Erythroblast (primary cell): ENCODE results near the gene CYP27C1.
"Not testable (repeated sequence)": the region's sequence is repeated elsewhere in the genome, so short reads cannot be mapped to it uniquely, and the experiment has no call there.

Source experiments
- DNase-seq, 2 experiments: peaks; one replicate each; lab custom pipeline; 2025; lab: John Stamatoyannopoulos, UW
- GATA1 ChIP-seq: IDR thresholded peaks from 2 replicates; pipeline ENCODE4 v1.6.1; 2011; ENCODE audit warnings: low read depth, mild to moderate bottlenecking, control low read depth, low read length, moderate library complexity
- POLR2A ChIP-seq: IDR thresholded peaks from 2 replicates; pipeline ENCODE4 v1.6.1; 2011; ENCODE audit warnings: mild to moderate bottlenecking, low read length

Gene CYP27C1

GRCh38 chr2:127229555-127229954, 9.5 kb upstream of the CYP27C1 start:
- TF ChIP-seq GATA1 (no peak), POLR2A (no peak)
- DNase-seq = no peak

- no peak for DNase-seq
- TF ChIP-seq POLR2A (no peak), GATA1 (no peak)
These were observed 8.0 kb upstream of the CYP27C1 start for GRCh38 chr2:127228102-127228501.

GRCh38 chr2:127227264-127227660, 7.2 kb upstream of the CYP27C1 start:
- DNase-seq = not testable (repeated sequence)

- no peak for DNase-seq
These were observed 6.6 kb upstream of the CYP27C1 start for GRCh38 chr2:127226520-127227263.

GRCh38 chr2:127226132-127226519, 6.0 kb upstream of the CYP27C1 start:
- DNase-seq = no peak
- TF ChIP-seq POLR2A (no peak), GATA1 (no peak)

More at GRCh38 chr2:127226520-127227263, 6.6 kb upstream of the CYP27C1 start:
- TF ChIP-seq POLR2A (no peak), GATA1 (no peak)

DNA sequence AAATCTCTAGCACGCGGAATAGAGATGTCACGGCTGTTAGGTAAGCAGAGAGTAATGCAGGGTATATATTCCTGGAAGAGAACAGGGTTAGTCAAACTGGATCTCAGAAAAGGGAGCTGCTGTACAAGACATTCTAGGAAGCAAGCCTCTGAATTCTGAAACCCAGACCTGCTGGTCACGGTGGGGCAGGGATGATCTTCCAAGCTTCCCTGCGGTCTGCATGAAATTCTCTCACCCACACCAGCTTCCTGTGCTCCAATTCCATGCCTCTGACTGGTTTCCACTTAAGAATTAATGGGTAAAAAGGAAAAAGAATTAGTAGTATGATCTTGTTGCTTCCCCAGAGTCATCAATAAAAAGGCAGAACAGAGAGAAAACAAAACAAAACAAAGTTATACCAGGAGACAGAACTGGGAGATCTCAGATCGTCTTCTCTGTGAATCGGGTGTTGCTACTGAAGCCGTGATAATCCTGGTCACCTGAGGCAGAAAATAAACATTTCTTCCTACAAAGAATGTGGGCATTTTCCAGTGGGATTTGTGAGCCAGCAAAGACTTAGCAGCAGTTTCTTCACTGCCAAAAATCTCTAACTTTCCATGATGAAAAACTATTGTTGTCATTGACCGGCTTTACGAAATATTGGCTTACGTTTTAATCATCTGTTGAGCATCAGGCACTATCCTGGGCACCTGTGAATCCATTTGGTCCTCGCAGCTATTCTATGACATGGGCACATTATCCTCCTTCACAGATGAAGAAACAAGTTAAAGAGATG, 5.3 kb upstream of the CYP27C1 start:
- TF ChIP-seq POLR2A (no peak), GATA1 (no peak)
- DNase-seq = no peak

- DNase-seq = not testable (repeated sequence)
These were observed 4.0 kb upstream of the CYP27C1 start for GRCh38 chr2:127224135-127224534.

DNA sequence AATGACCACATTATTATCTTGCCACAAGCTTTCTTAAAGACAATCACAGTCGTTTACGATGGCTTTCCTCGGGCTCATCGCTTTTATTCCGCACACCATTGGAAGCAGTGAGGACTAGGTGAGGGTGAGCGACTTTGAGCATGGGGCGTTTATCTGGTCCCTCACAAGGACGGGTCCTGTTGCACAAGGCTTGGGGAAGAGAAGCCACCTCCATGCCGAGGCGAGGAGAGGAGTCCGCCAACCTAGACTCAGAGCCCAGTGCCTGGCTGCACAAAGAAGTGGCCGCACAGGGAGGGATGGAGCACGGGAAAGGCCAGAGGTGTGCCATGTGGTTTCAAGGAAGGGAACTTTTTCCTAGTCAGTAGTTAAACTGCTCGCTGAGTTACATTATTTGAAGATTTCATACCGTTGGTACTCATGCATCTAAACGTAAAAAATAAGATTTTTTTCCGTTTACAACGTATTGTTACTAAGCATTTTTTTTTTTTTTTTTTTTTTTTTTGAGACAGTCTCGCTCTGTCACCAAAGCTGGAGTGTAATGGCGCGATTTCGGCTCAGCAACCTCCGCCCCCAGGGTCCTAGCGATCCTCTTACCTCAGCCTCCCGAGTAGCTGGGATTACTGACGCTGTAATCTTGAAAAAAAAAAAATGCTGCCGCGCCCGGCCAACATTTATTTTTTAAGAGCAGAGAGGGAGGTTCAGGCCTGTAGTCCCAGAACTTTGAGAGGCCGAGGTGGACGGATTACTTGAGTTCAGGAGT, 849 bp upstream of the CYP27C1 start:
- no peak for DNase-seq
- TF ChIP-seq POLR2A (no peak), GATA1 (no peak)

DNA sequence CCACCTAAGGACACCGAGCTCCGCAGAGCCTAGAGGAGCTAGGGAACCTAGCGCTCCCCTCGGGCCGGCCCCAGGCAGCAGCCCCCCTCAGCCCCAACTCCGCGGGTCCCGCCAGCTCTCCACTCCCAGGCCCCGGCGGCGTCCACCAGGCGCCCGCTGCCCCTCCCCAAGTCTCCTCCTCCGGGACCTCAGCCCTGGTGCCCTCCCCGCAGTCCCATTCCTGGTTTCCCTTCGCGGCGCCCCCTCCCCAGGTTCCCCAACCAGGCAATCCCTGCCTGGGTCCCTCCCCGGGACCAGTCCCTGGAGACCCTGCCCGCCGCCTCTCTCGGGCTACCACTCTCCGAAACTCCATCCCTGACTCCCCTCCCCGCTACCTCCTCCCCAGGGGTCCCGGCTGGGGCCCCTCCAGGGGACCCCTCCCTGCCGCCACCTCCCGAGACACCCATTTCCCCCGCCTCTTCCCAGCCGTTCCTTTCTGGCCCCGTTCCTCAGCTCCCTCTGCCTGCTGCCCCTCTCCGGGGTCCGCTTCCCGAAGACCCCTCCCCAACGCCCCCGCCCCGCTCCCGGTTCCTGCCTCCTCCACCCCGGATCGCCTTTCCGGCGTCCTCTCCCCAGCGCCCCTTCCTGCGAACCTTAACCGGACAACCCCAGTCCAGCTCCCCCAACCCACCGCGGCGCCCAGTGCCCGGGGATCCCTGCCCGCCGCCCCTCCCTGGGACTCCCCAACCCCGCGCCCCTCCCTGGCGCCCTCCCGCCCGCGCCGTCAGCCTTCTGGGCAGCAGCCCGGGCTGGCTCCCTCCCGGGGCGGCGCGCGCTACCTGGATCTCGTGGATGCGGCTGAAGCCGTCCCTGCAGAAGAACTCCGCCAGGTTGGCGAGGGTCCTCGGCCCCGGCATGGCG, 678 bp downstream of the CYP27C1 start:
- TF ChIP-seq POLR2A (no peak), GATA1 (no peak)
- DNase-seq = no peak

DNA sequence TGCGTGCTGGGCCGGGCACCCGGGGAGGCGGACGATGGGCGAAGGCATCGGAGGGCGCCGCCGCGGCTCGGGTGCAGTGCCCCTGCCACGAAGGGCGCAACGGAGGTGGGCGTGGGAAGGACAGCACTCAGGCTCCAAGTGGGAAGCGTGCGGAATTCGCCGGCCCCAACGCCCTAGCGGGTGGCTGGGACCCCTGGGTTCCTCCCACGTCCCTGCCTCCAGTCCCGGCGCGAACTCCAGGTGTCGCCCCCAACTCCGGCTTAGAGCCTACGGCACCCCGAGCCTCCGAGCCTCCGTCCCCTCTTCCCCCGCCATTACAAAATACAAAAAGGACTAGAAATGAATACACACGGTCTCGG, 1.3 kb downstream of the CYP27C1 start:
- DNase-seq = no peak
- no peak for TF ChIP-seq GATA1
- TF ChIP-seq POLR2A = no peak

DNA sequence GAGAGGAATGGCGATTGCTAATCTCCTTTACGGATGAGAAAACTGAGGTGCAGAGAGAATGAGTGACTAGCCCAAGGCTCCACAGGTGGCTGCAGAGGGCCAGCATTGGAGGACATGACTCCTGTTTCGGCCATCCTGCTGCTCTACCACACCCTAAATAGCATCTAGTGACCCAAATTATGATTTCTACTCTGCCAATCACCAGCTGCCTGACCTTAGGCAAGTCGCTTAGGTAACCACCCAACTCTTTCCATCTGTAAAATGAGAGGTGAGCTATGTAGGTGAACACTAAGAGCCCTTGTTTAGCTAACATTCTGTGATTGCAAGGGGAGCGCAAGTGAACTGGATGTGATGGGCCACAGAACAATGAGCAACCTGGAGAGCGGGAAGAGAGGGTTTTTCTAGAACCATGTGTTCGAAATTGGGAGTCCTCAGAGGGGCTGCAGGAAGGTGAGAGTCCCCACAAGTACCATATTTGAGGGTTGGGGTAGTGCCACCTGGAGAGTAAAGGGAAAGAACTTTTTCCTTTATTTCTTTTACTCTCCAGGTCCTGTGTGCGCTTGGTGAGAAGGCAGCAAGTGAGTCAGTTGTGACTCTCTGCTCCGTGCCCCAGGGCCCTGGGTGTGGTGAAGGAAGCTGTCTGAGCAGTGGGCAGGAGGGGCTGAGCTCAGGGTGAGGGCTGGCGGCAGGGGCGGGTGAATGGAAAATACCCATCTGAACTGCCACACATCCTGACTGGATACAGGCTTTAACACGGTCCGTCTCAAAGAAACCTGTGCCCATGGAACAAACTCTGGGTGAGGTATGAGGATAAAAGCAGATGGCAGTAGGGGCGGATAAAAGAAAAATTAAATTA, 2.4 kb downstream of the CYP27C1 start:
- no peak for TF ChIP-seq GATA1
- TF ChIP-seq POLR2A = no peak

GRCh38 chr2:127216593-127216992, 3.5 kb downstream of the CYP27C1 start:
- no peak for TF ChIP-seq GATA1
- no peak for TF ChIP-seq POLR2A
- DNase-seq = no peak

More for the DNA sequence above, 2.4 kb downstream of the CYP27C1 start:
- DNase-seq = no peak
